ENCODE measurements around the gene CLEC16A.

The CLEC16A gene

GRCh38 chr16:11066261-11066870 is 122.0 kb downstream of the CLEC16A start:
- no peak for DNase-seq

- no peak for DNase-seq
Measured at GRCh38 chr16:11067266-11067665, 122.9 kb downstream of the CLEC16A start.

- no peak for DNase-seq
Measured at GRCh38 chr16:11067697-11068141, 123.4 kb downstream of the CLEC16A start.

GRCh38 chr16:11071829-11072228 is 127.5 kb downstream of the CLEC16A start:
- DNase-seq: no peak

GRCh38 chr16:11072420-11073153 is 128.2 kb downstream of the CLEC16A start:
- DNase-seq: peak; percentile 79

GRCh38 chr16:11073407-11073999 is 129.1 kb downstream of the CLEC16A start:
- no peak for DNase-seq

- no peak for DNase-seq
Measured at GRCh38 chr16:11074131-11074530, 129.8 kb downstream of the CLEC16A start.

GRCh38 chr16:11075163-11075562 is 130.8 kb downstream of the CLEC16A start:
- DNase-seq: no peak

- no peak for DNase-seq
Measured at GRCh38 chr16:11076259-11077018, 132.1 kb downstream of the CLEC16A start.

- no peak for DNase-seq
Measured at GRCh38 chr16:11078812-11079459, 134.6 kb downstream of the CLEC16A start.

- DNase-seq: no peak
Measured at GRCh38 chr16:11079652-11080187, 135.4 kb downstream of the CLEC16A start.

GRCh38 chr16:11080327-11080967 is 136.1 kb downstream of the CLEC16A start:
- DNase-seq: no peak

GRCh38 chr16:11080999-11081630 is 136.8 kb downstream of the CLEC16A start:
- DNase-seq: no peak

- no peak for DNase-seq
Measured at GRCh38 chr16:11082108-11082859, 137.9 kb downstream of the CLEC16A start.

- no peak for DNase-seq
Measured at GRCh38 chr16:11082860-11083388, 138.6 kb downstream of the CLEC16A start.

- no peak for DNase-seq
Measured at GRCh38 chr16:11084484-11084875, 140.1 kb downstream of the CLEC16A start.

GRCh38 chr16:11084876-11085485 is 140.6 kb downstream of the CLEC16A start:
- no peak for DNase-seq

GRCh38 chr16:11085916-11086315 is 141.6 kb downstream of the CLEC16A start:
- no peak for DNase-seq

GRCh38 chr16:11087691-11088073 is 143.3 kb downstream of the CLEC16A start:
- no peak for DNase-seq

GRCh38 chr16:11088074-11088730 is 143.8 kb downstream of the CLEC16A start:
- no peak for DNase-seq

Data from DMS79 treated with DMSO at 0.1 percent for 48 hours (cell line).